Activated naive CD4-positive, alpha-beta T cell treated with anti-CD3 and anti-CD28 coated beads, Interleukin-2, amount 50 U/mL, for 16 hours (primary cell): ENCODE measurements around the gene PIP4K2C.

Experiments
- DNase-seq: peaks from one replicate; pipeline ENCODE4 v3.0.0-alpha.2; 2020

The PIP4K2C gene

GRCh38 chr12:57590864-57591781 lies at the start of gene PIP4K2C:
Gene PIP4K2C, plus strand, starts transcription at chr12:57591192. Its CDS starts 98 bp downstream, at chr12:57591290.
- DNase-seq = peak; percentile 72

GRCh38 chr12:57541717-57542116 lies 49.3 kb upstream of the PIP4K2C start:
- no peak for DNase-seq

- no peak for DNase-seq
Measured at GRCh38 chr12:57543581-57543980, 47.4 kb upstream of the PIP4K2C start.

GRCh38 chr12:57545809-57546437 lies 45.1 kb upstream of the PIP4K2C start:
- no peak for DNase-seq

GRCh38 chr12:57546438-57547287 lies 44.3 kb upstream of the PIP4K2C start, which contains the start of gene DCTN2:
Gene DCTN2, minus strand, starts transcription at chr12:57547192. Its CDS starts 129 bp downstream, at chr12:57547063.
- peak; percentile 94 for DNase-seq

- DNase-seq = no peak
Measured at GRCh38 chr12:57547288-57548012, 43.5 kb upstream of the PIP4K2C start.

GRCh38 chr12:57548013-57548315 lies 43.0 kb upstream of the PIP4K2C start:
- no peak for DNase-seq

- no peak for DNase-seq
Measured at GRCh38 chr12:57548488-57548887, 42.5 kb upstream of the PIP4K2C start.

- DNase-seq = no peak
Measured at GRCh38 chr12:57549203-57549908, 41.6 kb upstream of the PIP4K2C start.

- peak; percentile 69 for DNase-seq
Measured at GRCh38 chr12:57549909-57550640, 40.9 kb upstream of the PIP4K2C start, which contains the start of gene KIF5A. Gene KIF5A, plus strand, starts transcription at chr12:57550044. Its CDS starts 228 bp downstream, at chr12:57550272.

GRCh38 chr12:57550641-57551549 lies 40.1 kb upstream of the PIP4K2C start:
- no peak for DNase-seq

- DNase-seq = no peak
Measured at GRCh38 chr12:57551637-57552305, 39.2 kb upstream of the PIP4K2C start.

GRCh38 chr12:57552306-57552651 lies 38.7 kb upstream of the PIP4K2C start:
- no peak for DNase-seq

- DNase-seq = no peak
Measured at GRCh38 chr12:57552835-57553313, 38.1 kb upstream of the PIP4K2C start.

- DNase-seq = no peak
Measured at GRCh38 chr12:57553343-57554202, 37.4 kb upstream of the PIP4K2C start.

GRCh38 chr12:57554453-57554852 lies 36.5 kb upstream of the PIP4K2C start:
- DNase-seq = no peak

- no peak for DNase-seq
Measured at GRCh38 chr12:57554897-57555296, 36.1 kb upstream of the PIP4K2C start.

- no peak for DNase-seq
Measured at GRCh38 chr12:57558864-57559263, 32.1 kb upstream of the PIP4K2C start.
